GM20000 (cell line): Measurements from ENCODE around the gene ZFP1.
"Not testable (repeated sequence)": the region's sequence is repeated elsewhere in the genome, so short reads cannot be mapped to it uniquely, and the experiment has no call there.

Experiments
- DNase-seq: peaks from one replicate; pipeline ENCODE4 v3.0.0; 2012; ENCODE audit warnings: low spot score
- TF ChIP-seq, protein P1 (sequence below): IDR thresholded peaks from 2 replicates; pipeline ENCODE4 v1.5.1; 2012; ENCODE audit warnings: mild to moderate bottlenecking, control low read depth; ENCODE audit errors: extremely low read depth, missing control alignments

ZFP1 gene

DNA sequence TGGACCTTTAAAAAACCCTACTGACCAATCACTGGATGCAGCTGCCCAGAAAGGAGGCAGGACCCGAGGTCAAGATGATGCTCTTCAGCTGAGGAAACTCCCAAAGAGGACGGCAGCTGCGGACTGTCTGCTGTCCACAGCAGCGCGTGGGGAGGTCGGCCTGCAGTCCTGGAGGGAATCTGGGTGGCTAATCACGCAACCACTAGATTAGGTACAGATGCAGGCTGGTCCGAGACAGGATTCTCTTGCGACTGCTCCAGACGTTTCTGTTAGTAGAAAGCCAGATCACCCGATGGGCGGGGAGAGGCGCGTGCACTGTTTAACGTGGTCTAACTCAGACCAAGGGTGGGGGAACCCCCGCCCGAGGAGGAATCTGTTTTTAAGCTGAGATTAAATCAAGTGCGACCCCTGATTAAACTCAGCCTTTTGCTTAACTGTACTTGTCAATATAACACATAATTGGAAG, 49.8 kb downstream of the ZFP1 start:
- TF ChIP-seq, protein P1, sequence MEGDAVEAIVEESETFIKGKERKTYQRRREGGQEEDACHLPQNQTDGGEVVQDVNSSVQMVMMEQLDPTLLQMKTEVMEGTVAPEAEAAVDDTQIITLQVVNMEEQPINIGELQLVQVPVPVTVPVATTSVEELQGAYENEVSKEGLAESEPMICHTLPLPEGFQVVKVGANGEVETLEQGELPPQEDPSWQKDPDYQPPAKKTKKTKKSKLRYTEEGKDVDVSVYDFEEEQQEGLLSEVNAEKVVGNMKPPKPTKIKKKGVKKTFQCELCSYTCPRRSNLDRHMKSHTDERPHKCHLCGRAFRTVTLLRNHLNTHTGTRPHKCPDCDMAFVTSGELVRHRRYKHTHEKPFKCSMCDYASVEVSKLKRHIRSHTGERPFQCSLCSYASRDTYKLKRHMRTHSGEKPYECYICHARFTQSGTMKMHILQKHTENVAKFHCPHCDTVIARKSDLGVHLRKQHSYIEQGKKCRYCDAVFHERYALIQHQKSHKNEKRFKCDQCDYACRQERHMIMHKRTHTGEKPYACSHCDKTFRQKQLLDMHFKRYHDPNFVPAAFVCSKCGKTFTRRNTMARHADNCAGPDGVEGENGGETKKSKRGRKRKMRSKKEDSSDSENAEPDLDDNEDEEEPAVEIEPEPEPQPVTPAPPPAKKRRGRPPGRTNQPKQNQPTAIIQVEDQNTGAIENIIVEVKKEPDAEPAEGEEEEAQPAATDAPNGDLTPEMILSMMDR = no peak

DNA sequence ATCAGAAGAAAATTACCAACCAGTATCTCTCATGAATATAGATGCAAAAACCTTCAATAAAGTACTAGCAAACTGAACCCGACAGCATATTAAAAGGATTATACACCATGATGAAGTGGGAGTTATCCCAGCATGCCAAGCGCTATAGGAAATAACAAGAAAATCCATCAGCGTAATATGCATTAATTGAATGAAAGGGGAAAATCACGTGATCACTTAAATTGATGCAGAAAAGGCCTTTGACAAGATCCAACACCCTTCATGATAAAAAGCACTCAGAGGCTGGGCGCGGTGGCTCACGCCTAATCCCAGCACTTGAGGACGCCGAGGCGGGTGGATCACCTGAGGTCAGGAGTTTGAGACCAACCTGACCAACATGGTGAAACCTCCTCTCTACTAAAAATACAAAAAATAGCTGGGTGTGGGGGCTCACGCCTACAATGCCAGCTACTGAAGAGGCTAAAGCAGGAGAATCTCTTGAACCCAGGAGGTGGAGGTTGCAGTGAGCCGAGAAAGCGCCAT, 53.8 kb downstream of the ZFP1 start:
- TF ChIP-seq, protein P1 = no peak
- no peak for DNase-seq

More for the DNA sequence above, 49.8 kb downstream of the ZFP1 start:
- DNase-seq = no peak

DNA sequence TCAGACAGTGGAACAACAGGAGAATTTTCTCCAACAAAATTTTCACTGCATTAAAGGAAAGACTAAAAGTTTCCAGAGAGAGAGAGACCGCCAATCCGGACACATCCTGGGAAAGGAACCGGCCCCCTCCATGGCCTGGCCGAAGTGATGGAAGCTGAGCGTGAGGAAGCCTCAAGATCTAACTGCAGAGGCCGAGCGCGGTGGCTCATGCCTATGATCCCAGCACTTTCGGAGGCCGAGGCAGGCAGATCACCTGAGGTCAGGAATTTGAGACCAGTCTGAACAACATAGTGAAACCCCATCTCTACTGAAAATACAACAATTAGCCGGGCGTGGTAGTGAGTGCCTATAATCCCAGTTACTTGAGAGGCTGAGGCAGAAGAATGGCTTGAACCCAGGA, 54.8 kb downstream of the ZFP1 start:
- DNase-seq = no peak
- TF ChIP-seq, protein P1 = no peak

DNA sequence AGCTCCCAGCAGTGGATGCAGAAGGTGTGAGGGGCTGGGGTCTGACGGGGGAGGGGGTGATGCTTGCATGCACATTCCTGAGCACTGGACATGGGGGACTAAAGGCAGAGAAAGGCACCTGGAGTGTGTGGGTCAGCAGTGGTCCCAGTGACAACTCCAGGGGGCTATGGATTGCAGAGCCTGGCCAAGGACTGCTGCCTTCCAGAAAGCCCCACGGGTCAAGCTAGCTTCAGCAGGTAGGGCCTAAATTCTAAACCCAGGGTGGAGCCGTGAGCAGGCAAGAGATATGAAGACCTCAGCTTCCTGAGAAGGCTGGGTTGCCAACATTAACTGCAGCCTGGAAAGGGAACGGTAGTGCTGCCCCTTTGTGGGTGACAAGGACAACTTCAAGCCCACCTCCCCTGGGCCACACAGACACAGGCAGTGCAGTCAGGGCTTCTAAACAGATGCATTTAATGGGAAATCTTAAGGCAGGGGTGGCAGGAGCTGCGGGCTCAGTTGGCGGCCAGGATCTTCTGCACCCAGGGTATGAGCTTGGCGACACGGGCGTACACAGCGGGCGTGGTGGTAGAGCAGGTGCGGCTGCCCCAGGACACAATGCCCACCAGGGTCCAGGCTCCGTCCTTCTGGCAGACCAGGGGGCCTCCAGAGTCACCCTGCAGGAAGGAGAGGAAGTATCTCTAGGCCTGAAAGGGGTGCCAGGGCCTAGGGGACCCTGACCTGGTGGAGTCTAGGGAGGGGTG, 55.5 kb downstream of the ZFP1 start:
- DNase-seq = no peak
- TF ChIP-seq, protein P1 = no peak

DNA sequence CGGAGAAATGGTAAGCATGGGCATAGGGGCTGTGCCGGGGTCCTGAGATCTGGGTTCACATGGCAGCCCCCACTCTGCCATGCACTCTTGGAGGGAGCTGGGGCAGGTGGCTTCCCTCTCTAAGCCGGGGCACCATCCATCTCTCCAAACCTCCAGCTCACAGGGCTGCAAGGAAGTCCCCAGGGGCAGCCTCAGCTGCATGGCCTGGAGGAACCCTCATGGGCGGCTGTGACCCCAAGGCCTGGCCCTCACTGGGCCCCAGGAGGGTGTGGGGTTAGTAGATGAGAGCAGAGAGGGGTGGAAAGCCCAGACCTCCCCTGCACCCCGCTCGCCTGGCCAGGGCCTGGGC, 56.1 kb downstream of the ZFP1 start:
- TF ChIP-seq, protein P1 = no peak
- DNase-seq = no peak

DNA sequence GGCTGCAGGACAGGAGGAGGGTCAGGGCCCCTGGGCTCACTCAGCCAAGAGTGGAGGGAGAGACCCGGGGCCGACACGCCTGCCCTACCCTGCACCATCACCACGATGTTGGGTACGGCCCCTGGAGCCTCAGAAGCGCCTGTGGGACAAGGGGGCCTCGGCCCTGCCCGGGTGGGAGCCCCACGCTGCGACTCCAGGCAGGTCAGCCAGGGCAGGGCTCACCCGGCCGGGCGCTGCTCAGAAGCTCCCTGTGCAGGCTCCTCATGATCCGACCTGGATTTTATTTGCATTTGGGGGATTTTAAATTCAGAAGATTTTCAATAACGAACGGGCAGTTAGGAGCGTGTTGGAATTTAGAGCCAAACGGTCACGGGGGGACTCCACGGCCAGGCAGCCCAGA, 56.6 kb downstream of the ZFP1 start:
- DNase-seq = not testable (repeated sequence)

DNA sequence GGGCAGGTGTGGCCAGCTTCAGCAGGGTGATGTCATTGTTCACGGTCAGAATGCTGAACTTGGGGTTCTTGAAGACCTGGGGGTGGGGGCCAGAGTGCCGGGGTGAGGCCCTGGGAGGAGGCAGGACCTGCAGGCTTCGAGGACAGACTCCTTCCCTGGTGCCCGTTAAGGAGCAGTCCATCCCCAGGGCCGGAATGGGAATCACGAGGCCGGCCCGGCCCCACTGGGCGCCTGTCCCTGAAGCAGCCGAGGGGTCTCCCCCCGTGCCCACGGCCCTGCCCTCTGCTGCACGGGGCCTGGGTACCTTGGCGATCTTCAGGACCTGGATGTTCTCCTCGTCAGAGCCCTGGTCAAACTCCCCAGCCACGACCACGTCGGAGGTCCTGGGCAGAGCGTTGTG, 57.1 kb downstream of the ZFP1 start:
- DNase-seq = not testable (repeated sequence)

DNA sequence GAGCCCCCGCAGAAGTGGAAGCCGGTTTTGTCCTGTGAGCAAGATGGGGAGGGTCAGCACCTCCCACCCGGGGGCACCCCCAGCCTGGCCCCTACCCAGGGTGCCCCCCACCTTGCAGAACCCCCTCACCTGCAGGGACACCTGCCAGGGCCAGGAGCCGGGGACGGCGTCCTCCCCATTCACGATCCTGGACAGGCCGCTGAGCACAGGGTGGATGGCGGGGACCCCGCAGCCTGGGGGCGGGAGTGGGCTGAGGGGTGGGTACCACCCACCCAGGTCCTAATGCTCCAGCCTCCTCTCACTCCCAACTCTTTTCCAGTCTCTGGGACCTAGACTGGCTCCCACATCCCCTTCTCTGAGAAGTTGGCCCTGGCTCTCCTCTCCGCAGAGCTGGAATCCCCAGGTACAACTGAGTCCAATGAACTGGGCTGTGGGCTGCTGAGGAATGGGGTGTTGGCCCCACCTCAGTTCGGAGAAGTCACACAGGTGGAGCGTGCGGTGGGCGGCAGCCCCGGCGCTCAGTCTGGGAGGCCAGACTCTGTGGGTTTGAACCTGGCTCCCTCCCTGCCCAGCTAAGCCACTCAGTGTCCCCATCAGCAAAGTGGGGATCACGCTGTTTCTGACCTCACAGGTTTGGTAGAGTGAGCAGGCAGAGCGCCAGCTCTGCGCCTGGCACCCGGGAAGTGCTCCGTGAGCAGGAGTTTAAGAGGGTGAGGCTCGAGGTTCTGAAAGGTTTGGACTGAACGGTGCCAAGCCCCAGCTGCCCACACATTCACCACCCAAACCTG, 57.8 kb downstream of the ZFP1 start:
- DNase-seq = peak; percentile 39
